HEK293T (cell line): ENCODE measurements around the gene GPATCH4.
"Not testable (repeated sequence)": the region's sequence is repeated elsewhere in the genome, so short reads cannot be mapped to it uniquely, and the experiment has no call there.

Source experiments
- CTCF ChIA-PET: fragments of 350-600 bp; formaldehyde crosslinking; extraction: SDS; loops from one replicate; lab custom pipeline; 2021; ENCODE audit warnings: antibody characterized with exemption, inconsistent platforms; lab: Yijun Ruan, JAX
- POLR2A ChIA-PET: fragments of 350-600 bp; formaldehyde crosslinking; extraction: SDS; loops from one replicate; lab custom pipeline; 2020; ENCODE audit warnings: antibody characterized with exemption, inconsistent platforms; lab: Yijun Ruan, JAX
- DNase-seq: peaks from one replicate; pipeline ENCODE4 v3.0.0; 2012; ENCODE audit warnings: mixed read lengths; ENCODE audit errors: extremely low spot score
- ARNT ChIP-seq: fragments of 450-650 bp; IDR thresholded peaks from 2 replicates; pipeline ENCODE4 v1.6.1; 2017; ENCODE audit warnings: mild to moderate bottlenecking
- BHLHE40 ChIP-seq: fragments of 450-650 bp; IDR thresholded peaks from 2 replicates; pipeline ENCODE4 v1.6.1; 2016; ENCODE audit warnings: mild to moderate bottlenecking, moderate library complexity, borderline replicate concordance
- CTBP1 ChIP-seq: fragments of 450-650 bp; IDR thresholded peaks from 2 replicates; pipeline ENCODE4 v1.6.1; 2016; ENCODE audit warnings: borderline replicate concordance
- ELF4 ChIP-seq: fragments of 450-650 bp; IDR thresholded peaks from 2 replicates; pipeline ENCODE4 v1.6.1; 2017; ENCODE audit warnings: antibody characterized with exemption
- FOXA1 ChIP-seq: fragments of 450-650 bp; IDR thresholded peaks from 2 replicates; pipeline ENCODE4 v1.6.1; 2016; ENCODE audit warnings: mild to moderate bottlenecking
- FOXK2 ChIP-seq: fragments of 450-650 bp; IDR thresholded peaks from 2 replicates; pipeline ENCODE4 v1.6.1; 2016; ENCODE audit warnings: mild to moderate bottlenecking
- FOXM1 ChIP-seq: fragments of 450-650 bp; IDR thresholded peaks from 2 replicates; pipeline ENCODE4 v1.6.1; 2017; ENCODE audit warnings: mild to moderate bottlenecking, borderline replicate concordance
- HDGF ChIP-seq: fragments of 450-650 bp; IDR thresholded peaks from 2 replicates; pipeline ENCODE4 v1.6.1; 2017; ENCODE audit warnings: antibody characterized with exemption, borderline replicate concordance
- L3MBTL2 ChIP-seq: fragments of 450-650 bp; conservative IDR thresholded peaks from 2 replicates; pipeline ENCODE4 v1.6.1; 2016; ENCODE audit warnings: mild to moderate bottlenecking
- LEF1 ChIP-seq: fragments of 450-650 bp; IDR thresholded peaks from 2 replicates; pipeline ENCODE4 v1.6.1; 2017; ENCODE audit warnings: mild to moderate bottlenecking, borderline replicate concordance
- NFRKB ChIP-seq: fragments of 450-650 bp; IDR thresholded peaks from 2 replicates; pipeline ENCODE4 v1.6.1; 2016; ENCODE audit warnings: mild to moderate bottlenecking, moderate library complexity
- SP1 ChIP-seq: fragments of 450-650 bp; IDR thresholded peaks from 2 replicates; pipeline ENCODE4 v1.6.1; 2017
- SUZ12 ChIP-seq: fragments of 450-650 bp; IDR thresholded peaks from 2 replicates; pipeline ENCODE4 v1.6.1; 2016; ENCODE audit warnings: mild to moderate bottlenecking
- TARDBP ChIP-seq: fragments of 450-650 bp; IDR thresholded peaks from 2 replicates; pipeline ENCODE4 v1.6.1; 2016
- ZNF384 ChIP-seq: fragments of 450-650 bp; IDR thresholded peaks from 2 replicates; pipeline ENCODE4 v1.6.1; 2016
- TF ChIP-seq, protein P1 (sequence below): fragments of 450-650 bp; IDR thresholded peaks from 2 replicates; pipeline ENCODE4 v1.6.1; 2016

The GPATCH4 gene

DNA sequence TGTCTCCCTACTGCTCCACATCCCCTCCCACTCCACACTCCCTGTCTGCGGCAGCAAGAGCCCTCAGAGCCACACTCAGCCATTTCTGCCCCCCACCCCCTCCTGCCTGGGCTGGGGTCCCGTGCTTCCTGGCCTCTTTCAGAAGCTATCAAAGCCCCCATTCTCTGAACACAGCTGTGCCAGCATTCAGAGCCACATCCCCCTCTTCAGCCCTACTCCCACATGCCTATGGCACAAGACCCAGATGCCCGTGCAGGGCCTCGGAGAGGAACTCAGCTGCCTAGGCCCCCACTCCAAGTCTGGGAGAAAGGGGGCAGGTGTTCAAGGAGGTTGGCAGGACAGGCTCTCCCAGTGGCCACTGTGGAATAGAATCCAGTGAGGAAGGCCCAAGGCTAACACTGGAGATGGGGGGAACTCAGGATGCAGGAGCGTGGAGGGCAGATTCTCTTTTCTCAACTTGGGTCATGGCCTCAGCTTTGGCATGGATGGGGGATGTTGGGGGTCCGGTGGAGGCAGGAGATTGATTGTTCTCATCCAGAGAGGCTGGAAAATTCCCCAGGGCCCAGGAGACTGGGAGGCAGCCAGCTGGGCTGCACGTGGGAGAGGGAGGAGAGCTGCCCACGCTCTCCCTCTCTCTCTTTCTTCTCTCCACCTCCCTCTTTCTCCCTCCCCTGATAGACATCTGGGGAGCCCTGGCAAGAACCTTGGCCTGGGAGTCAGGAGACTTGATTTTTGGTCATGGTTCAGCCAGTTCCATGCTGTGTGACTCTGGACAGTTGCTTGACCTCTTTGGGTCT lies 37.1 kb upstream of the GPATCH4 start:
- ChIA-PET CTCF (interaction anchor here (1.2 kb wide), 1 partner anchor 88 kb away, joined by 4 read pairs; no protein-coding TSS in a partner anchor), POLR2A (no interaction called here)
- no peak for DNase-seq
- TF ChIP-seq FOXK2 (no peak), LEF1 (no peak), L3MBTL2 (no peak), ZNF384 (no peak), TARDBP (no peak), BHLHE40 (no peak), CTBP1 (no peak), NFRKB (no peak), SP1 (no peak), FOXM1 (no peak), HDGF (no peak), FOXA1 (no peak), ELF4 (no peak), ARNT (no peak), SUZ12 (no peak)
- TF ChIP-seq, protein P1, sequence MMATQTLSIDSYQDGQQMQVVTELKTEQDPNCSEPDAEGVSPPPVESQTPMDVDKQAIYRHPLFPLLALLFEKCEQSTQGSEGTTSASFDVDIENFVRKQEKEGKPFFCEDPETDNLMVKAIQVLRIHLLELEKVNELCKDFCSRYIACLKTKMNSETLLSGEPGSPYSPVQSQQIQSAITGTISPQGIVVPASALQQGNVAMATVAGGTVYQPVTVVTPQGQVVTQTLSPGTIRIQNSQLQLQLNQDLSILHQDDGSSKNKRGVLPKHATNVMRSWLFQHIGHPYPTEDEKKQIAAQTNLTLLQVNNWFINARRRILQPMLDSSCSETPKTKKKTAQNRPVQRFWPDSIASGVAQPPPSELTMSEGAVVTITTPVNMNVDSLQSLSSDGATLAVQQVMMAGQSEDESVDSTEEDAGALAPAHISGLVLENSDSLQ = no peak

- TF ChIP-seq HDGF = no peak
- no peak for DNase-seq
- CTCF ChIA-PET = interaction anchor here (0.8 to 2.0 kb wide), 4 partner anchors 8 to 46 kb away, joined by 3 to 11 read pairs (median 3); no protein-coding TSS in a partner anchor
- POLR2A ChIA-PET = interaction anchor here (2.0 kb wide), 1 partner anchor 29 kb away, joined by 5 read pairs; no protein-coding TSS in a partner anchor
Measured at GRCh38 chr1:156632355-156632754, 31.1 kb upstream of the GPATCH4 start.

GRCh38 chr1:156631152-156631551 lies 29.9 kb upstream of the GPATCH4 start:
- CTCF ChIA-PET = interaction anchor here (1.1 to 2.2 kb wide), 5 partner anchors 11 to 75 kb away, joined by 3 to 12 read pairs (median 8); partner anchors contain the start of genes BCAN, CRABP2 and HAPLN2
- DNase-seq = not testable (repeated sequence)
- POLR2A ChIA-PET = interaction anchor here (2.0 kb wide), 1 partner anchor 30 kb away, joined by 5 read pairs; no protein-coding TSS in a partner anchor
- TF ChIP-seq ZNF384 = peak; percentile 65

DNA sequence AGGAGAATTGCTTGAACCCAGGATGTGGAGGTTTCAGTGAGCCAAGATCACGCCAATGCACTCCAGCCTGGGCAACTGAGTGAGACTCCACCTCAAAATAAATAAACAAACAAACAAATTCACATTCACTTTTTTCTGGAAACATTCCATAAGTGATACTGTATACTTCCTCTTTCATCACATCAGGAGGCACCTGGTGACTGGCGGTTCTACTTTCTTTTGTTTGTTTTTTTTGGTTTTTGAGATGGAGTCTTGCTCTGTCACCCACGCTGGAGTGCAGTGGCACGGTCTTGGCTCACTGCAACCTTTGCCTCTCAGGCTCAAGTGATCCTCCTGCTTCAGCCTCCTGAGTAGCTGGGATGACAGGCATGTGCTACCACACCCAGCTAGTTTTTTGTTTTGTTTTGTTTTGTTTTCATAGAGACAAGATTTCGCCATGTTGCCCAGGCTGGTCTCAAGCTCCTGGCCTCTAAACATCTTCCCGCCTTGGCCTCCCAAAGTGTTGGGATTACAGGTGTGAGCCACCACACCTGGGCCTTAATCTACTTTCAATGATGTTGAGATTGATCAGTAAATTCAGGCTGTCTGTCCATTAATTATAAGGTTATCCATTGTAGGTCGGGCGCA lies 28.7 kb upstream of the GPATCH4 start:
- CTCF ChIA-PET = interaction anchor here (0.6 to 2.2 kb wide), 6 partner anchors 10 to 915 kb away, joined by 3 to 12 read pairs (median 3); partner anchors contain the start of gene HAPLN2
- POLR2A ChIA-PET = interaction anchor here (1.4 kb wide), 1 partner anchor 98 kb away, joined by 4 read pairs; the partner anchor contains the start of genes ISG20L2 and METTL25B
- DNase-seq = no peak
- TF ChIP-seq LEF1 (no peak), NFRKB (no peak), SP1 (no peak), ZNF384 (no peak), L3MBTL2 (no peak), CTBP1 (no peak), HDGF (no peak), ARNT (no peak), SUZ12 (no peak), FOXA1 (no peak), TARDBP (no peak), FOXK2 (no peak), BHLHE40 (no peak), FOXM1 (no peak), ELF4 (no peak)
- TF ChIP-seq, protein P1 = no peak

GRCh38 chr1:156627313-156627880 lies 26.1 kb upstream of the GPATCH4 start:
- TF ChIP-seq, protein P1 = peak; percentile 94
- no peak for TF ChIP-seq NFRKB
- peak; percentile 56 for DNase-seq
- ChIA-PET CTCF (interaction anchor here (0.6 to 6.5 kb wide), 21 partner anchors 9 to 261 kb away, joined by 3 to 97 read pairs (median 5); partner anchors contain the start of genes BCAN, HAPLN2, METTL25B and NES), POLR2A (interaction anchor here (0.6 to 1.3 kb wide), 4 partner anchors 20 to 50 kb away, joined by 3 to 4 read pairs (median 4); no protein-coding TSS in a partner anchor)

- DNase-seq = no peak
- POLR2A ChIA-PET = interaction anchor here (0.9 to 4.2 kb wide), 3 partner anchors 17 to 33 kb away, joined by 3 to 33 read pairs (median 4); partner anchors contain the start of gene NAXE
- CTCF ChIA-PET = interaction anchor here (0.6 to 6.5 kb wide), 17 partner anchors 9 to 240 kb away, joined by 3 to 97 read pairs (median 4); partner anchors contain the start of genes BCAN, CRABP2 and NES
- no peak for TF ChIP-seq NFRKB
Measured at GRCh38 chr1:156626079-156626438, 24.8 kb upstream of the GPATCH4 start.
